GM12801 (cell line): ENCODE measurements around the gene FBXW5.

ENCODE experiments used
- TF ChIP-seq, protein P1 (sequence below): IDR thresholded peaks from one replicate; pipeline ENCODE4 v1.5.1; 2011; ENCODE audit warnings: control low read depth; ENCODE audit not compliant: insufficient read length; ENCODE audit errors: extremely low read depth

Gene FBXW5

DNA sequence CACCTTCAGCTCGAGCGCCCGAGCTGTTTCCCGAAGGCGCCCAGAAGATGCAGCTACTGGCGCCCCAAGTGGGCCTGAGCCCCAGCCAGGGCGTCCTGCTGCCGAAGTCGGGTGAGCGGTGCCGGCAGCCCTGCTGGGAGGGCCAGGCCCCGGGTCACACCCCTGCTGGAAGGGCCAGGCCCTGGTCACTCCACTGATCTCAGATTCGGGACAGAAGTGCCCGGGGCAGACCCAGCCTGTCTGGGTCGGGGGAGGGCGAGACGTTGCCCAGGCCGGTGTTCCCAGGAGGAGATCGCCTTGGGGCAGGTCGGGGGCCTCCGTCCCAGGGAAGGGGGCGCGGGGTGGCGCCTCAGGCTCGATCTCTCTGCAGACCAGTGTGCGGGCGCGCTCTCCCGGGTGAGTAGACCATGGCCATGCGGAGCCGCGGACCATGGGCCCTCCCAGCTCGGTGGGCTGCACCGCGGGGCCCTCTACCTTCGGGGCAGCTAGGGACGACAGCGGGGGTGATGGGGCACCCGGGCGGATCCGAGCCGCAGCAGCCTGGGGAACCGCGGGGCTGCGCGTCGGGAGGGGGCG lies 40.6 kb upstream of the FBXW5 start:
- TF ChIP-seq, protein P1, sequence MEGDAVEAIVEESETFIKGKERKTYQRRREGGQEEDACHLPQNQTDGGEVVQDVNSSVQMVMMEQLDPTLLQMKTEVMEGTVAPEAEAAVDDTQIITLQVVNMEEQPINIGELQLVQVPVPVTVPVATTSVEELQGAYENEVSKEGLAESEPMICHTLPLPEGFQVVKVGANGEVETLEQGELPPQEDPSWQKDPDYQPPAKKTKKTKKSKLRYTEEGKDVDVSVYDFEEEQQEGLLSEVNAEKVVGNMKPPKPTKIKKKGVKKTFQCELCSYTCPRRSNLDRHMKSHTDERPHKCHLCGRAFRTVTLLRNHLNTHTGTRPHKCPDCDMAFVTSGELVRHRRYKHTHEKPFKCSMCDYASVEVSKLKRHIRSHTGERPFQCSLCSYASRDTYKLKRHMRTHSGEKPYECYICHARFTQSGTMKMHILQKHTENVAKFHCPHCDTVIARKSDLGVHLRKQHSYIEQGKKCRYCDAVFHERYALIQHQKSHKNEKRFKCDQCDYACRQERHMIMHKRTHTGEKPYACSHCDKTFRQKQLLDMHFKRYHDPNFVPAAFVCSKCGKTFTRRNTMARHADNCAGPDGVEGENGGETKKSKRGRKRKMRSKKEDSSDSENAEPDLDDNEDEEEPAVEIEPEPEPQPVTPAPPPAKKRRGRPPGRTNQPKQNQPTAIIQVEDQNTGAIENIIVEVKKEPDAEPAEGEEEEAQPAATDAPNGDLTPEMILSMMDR: no peak

DNA sequence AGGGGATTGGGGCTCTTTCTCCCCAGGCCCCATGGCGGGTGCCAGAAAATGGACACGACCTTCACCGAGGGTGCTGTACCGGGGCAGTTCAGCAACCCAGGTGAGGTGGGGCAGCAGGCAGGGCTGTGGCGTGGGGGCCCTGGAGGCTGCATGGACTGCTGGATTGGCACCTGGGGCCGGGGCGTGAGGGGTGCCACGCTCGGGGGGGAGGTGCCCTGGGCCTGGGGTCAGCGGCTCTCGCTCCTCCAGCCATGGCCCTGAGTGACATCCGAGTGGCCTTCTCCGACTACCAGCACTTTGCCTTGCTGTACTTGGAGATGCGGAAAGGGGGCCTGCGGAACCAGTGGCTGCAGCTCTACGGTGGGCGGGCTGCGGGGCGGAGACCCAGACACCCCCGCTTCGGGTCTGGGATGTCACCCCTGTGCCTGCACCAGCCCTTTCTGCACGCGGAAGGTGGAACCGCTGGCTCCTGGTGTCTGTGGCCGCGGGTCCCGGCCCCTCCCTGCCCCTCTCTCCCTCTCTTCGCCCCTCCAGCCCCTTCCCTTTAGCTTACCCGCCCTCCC lies 40.0 kb upstream of the FBXW5 start:
- TF ChIP-seq, protein P1: no peak

DNA sequence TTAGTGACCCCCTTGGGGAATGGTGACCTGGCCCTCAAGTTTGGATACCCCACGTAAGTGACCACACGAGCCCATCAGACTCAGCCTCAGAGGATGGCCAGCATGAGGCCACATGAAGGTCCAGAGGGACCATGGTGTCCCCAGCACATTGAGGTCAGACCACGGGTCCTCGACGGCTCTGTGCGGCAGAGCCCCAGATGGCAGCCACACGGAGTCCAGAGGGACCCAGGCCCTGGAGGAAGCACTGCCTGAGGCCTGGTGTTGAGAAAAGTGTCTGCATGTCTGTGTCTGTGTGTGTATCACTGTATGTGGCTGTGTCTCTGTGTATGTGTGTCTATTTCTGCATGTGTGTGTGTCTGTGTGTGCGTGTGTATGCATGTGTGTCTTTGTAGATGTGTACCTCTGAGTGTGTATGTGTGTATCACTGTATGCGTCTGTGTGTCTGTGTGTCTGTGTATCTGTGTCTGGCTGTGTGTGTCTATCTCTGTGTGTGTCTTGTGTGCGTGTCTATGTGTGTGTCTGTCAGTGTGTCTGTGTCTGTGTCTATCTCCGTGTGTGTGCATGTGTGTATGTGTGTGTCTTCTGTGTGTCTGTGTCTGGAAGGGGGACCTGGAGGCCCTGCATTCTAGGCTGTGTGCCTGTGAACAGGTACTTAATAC lies 39.2 kb upstream of the FBXW5 start:
- TF ChIP-seq, protein P1: no peak

DNA sequence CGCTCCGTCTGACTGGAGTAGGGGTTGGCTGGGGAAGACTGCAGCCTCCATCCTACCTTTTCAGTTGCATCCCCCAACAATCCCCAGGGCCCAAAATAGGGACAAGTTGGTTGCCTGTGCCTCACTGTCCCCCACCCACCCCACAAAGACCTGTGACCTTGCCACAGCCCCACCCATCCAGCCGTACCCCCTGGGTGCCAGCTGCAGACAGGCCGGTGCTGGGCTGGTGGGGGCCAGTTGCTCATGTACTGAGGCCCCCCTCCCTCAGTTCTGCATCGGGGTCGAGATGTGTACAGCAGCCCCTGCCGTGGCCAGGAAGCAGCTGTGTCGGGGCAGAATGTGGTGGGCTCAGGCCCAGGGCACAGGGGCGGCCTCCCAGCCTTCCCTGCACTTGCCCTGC lies 38.6 kb upstream of the FBXW5 start:
- TF ChIP-seq, protein P1: no peak

DNA sequence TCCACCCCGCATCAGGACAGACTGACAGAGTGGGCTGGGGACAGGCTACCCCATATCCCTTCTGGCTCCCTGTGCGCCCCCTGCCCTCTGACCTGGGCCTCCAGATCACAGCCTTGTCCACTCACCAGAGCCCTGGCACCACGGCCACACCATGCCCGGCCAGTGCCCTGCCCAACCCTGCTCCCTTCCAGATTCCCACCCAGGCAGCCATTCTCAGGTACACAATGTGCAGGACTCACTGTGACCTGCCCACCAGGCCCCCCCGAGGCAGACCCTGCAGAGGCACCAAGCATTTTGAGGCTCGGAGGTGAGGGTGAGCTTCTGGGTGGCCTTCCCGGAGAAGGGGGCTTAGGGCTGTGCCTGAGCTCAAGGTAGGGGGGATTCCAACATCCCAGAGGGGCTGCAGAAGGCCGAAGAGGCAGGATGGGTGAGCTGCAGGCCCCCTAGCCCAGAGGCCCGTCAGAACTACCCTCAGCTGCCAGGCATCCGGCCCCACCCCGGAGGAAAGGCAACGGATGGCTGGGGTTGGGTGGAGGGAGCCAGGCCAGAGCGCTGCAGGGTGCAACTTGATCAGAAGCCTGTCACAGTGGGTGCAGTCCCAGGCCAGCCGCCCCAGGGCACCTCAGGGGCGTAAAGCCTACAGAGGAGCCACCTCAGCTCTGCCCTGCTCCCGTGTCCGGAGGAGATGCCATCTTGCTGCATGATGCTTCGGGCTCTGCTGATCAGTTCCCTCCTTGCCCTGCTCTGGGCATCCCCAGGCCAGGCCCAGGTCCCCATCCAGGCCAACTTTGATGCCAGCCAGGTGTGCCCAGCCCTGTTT lies 37.9 kb upstream of the FBXW5 start, which contains the start of gene LCNL1:
Gene LCNL1, plus strand, starts transcription at position 762 of the 820 bp plus-strand sequence. CDS start 594 bp downstream, outside the sequence.
- TF ChIP-seq, protein P1: no peak

DNA sequence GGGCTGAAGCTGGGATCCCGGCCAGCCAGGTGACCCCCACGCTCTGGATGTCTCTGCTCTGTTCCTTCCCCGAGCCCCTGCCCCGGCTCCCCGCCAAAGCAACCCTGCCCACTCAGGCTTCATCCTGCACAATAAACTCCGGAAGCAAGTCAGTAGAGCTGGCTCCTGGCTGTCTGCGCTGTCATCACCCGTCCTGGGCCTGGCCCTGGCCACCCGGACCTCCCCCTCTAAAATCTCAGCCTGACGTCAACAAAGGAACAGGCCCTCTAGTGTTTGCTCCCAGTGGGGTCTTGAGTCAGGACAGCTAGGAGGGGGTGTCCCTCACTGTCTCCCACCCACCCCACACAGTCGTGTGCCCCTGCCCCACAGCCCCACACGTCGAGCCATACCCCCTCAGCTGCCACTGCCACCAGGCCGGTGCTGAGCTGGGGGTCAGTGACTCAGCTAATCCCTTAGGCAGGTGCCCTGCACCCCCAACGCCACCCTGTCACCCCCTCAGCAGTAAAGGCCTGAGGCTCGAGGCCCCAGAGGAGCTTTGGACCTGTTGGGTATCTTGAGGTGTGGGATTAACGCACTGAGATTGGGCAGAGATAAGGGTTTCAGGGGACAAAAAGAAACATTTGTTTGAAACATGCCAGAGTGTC lies 37.2 kb upstream of the FBXW5 start:
- TF ChIP-seq, protein P1: no peak
